Mammary epithelial cell (primary cell): ENCODE results near the gene FAM107B.

Experiments used
- EZH2 ChIP-seq: IDR thresholded peaks from 2 replicates; pipeline ENCODE4 v1.6.1; 2012; ENCODE audit warnings: low read length, inconsistent platforms, borderline replicate concordance
- TF ChIP-seq, protein P1 (sequence below), 2 donors: IDR thresholded peaks in 1 of 2; conservative IDR thresholded peaks in 1 of 2; 2 replicates each; pipeline ENCODE4 v1.5.1; 2011 to 2012; ENCODE audit warnings: inconsistent platforms in 2 of 2, low read length in 2 of 2, mild to moderate bottlenecking in 2 of 2, control low read depth in 1 of 2, low read depth in 1 of 2; ENCODE audit not compliant: insufficient read depth in 1 of 2; ENCODE audit errors: extremely low read depth in 1 of 2

DNA sequence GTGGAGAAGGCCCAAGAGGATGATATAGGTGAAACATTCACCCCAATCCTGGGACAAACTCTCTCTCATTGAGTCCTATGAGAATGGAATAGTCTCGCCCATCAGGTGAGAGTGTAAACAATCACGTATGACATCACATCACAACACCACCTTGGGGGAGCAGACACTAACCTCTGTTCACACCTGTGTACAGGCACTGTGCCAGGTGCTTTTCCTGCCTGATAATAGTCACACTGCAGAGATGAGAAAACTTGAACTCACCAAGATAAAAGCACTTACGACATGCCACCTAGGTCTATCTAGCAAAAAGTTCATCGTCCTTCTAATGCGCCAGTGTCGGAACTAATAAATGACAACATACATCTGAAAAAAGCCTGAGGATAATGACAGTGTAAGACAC is 187.8 kb downstream of the FAM107B start:
- TF ChIP-seq, protein P1, sequence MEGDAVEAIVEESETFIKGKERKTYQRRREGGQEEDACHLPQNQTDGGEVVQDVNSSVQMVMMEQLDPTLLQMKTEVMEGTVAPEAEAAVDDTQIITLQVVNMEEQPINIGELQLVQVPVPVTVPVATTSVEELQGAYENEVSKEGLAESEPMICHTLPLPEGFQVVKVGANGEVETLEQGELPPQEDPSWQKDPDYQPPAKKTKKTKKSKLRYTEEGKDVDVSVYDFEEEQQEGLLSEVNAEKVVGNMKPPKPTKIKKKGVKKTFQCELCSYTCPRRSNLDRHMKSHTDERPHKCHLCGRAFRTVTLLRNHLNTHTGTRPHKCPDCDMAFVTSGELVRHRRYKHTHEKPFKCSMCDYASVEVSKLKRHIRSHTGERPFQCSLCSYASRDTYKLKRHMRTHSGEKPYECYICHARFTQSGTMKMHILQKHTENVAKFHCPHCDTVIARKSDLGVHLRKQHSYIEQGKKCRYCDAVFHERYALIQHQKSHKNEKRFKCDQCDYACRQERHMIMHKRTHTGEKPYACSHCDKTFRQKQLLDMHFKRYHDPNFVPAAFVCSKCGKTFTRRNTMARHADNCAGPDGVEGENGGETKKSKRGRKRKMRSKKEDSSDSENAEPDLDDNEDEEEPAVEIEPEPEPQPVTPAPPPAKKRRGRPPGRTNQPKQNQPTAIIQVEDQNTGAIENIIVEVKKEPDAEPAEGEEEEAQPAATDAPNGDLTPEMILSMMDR (conservative IDR thresholded peaks at IDR 0.05 in 1 of 2, IDR thresholded peaks at IDR 0.05 in 1 of 2; ENCODE audit: extremely low read depth in 1 of 2, insufficient read depth in 1 of 2, low read depth in 1 of 2, low read length in 2 of 2): no peak
- no peak for TF ChIP-seq EZH2
